CD4-positive, CD25-positive, alpha-beta regulatory T cell (primary cell): ENCODE measurements around the gene WDR89. TPM values are rescaled to one million over a fixed set of nuclear protein-coding genes. Genes with fewer than 3 reads are reported as not detected.
"Not testable (repeated sequence)": the region's sequence is repeated elsewhere in the genome, so short reads cannot be mapped to it uniquely, and the experiment has no call there.

ENCODE experiments used
- ATAC-seq, 2 donors: fragments of 150-1000 bp; cut with Tn5 transposase; one replicate each; pipeline ENCODE4 v1.10.0; 2021; ENCODE audit warnings: low read depth in 2 of 2, moderate number of reproducible peaks in 2 of 2, moderate library complexity in 1 of 2
- DNase-seq, 3 donors: peaks; one replicate each; pipeline versions ENCODE4 v3.0.0 to v3.0.0-alpha.2; 2012 to 2022; ENCODE audit warnings: mixed read lengths in 1 of 3
- H3K27ac ChIP-seq: one replicate; pipeline ENCODE4 v1.7.0; 2013; ENCODE audit warnings: mild to moderate bottlenecking, low read length; ENCODE audit not compliant: insufficient read depth, poor library complexity, severe bottlenecking
- H3K27me3 ChIP-seq: one replicate; pipeline ENCODE4 v1.7.0; 2013; ENCODE audit warnings: low read length; ENCODE audit not compliant: control insufficient read depth, insufficient read depth
- H3K36me3 ChIP-seq: one replicate; pipeline ENCODE4 v1.7.0; 2013; ENCODE audit warnings: mild to moderate bottlenecking, low read length, moderate library complexity; ENCODE audit not compliant: control insufficient read depth, insufficient read depth
- H3K4me1 ChIP-seq: 2 replicates; pipeline ENCODE4 v1.7.0; 2013; ENCODE audit warnings: mild to moderate bottlenecking, low read length; ENCODE audit not compliant: insufficient read depth, control insufficient read depth, poor library complexity, severe bottlenecking
- H3K4me3 ChIP-seq: one replicate; pipeline ENCODE4 v1.7.0; 2013; ENCODE audit warnings: low read depth, mild to moderate bottlenecking, low read length, moderate library complexity
- H3K9me3 ChIP-seq, 2 experiments: 1 replicate in 1 of 2; 2 replicates in 1 of 2; pipeline ENCODE4 v1.7.0; 2013; ENCODE audit warnings: low read length in 2 of 2, mild to moderate bottlenecking in 1 of 2, moderate library complexity in 1 of 2; ENCODE audit not compliant: control insufficient read depth in 2 of 2
- H3K27ac Mint-ChIP-seq, 3 donors: one replicate each; pipeline ENCODE4 v1.8.0; 2020 to 2022; ENCODE audit warnings: mild to moderate bottlenecking in 3 of 3, mixed read lengths in 3 of 3, moderate library complexity in 2 of 3
- H3K27me3 Mint-ChIP-seq: one replicate; pipeline ENCODE4 v1.8.0; 2022; ENCODE audit warnings: mild to moderate bottlenecking, mixed read lengths
- H3K36me3 Mint-ChIP-seq: one replicate; pipeline ENCODE4 v1.8.0; 2020; ENCODE audit warnings: mixed read lengths
- H3K4me1 Mint-ChIP-seq, 4 donors: one replicate each; pipeline ENCODE4 v1.8.0; 2020 to 2022; ENCODE audit warnings: mixed read lengths in 4 of 4, mild to moderate bottlenecking in 1 of 4
- H3K4me3 Mint-ChIP-seq, 4 donors: one replicate each; pipeline ENCODE4 v1.8.0; 2020 to 2022; ENCODE audit warnings: mild to moderate bottlenecking in 4 of 4, mixed read lengths in 4 of 4, moderate library complexity in 3 of 4
- H3K9me3 Mint-ChIP-seq, 7 donors: one replicate each; pipeline ENCODE4 v1.8.0; 2020 to 2022; ENCODE audit warnings: mixed read lengths in 7 of 7, mild to moderate bottlenecking in 3 of 7, moderate library complexity in 2 of 7
- polyA plus RNA-seq, 4 donors: library from polyadenylated mRNA; unstranded; fragments of 300-500 nt; fragmentation: Illumina TruSeq; gene quantifications; one replicate each; pipeline ENCODE4 v1.2.3, GENCODE V29; 2021
- total RNA-seq: library from RNA; stranded (reverse); gene quantifications from one replicate; pipeline ENCODE4 v1.2.3, GENCODE V29; 2022

The WDR89 gene
- total and polyA plus RNA-seq, 5 donors from 2014 or later = 14.6 to 21.5 (median 19.3) TPM

DNA sequence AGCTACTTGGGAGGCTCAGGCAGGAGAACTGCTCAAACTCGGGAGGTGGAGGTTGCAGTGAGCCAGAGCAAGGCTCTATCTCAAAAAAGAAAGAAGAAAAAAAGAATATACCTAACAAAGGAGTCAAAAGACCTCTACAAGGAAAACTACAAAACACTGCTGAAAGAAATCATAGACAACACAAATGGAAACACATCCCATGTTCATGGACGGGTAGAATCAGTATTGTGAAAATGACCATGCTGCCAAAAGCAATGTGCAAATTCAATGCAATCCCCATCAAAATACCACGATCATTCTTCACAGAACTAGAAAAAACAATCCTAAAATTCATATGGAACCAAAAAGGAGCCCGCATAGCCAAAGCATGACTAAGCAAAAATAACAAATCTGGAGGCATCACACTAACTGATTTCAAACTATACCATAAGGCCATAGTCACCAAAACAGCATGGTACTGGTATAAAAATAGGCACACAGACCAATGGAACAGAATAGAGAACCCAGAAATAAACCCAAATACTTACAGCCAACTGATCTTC is 5.5 kb downstream of the WDR89 start:
- peaks cover 41% of the 10 kb centered on the region for H3K36me3 Mint-ChIP-seq
- peak overlapping the region in 2 of 3 donors; percentile 67 to 77 for H3K27ac Mint-ChIP-seq
- DNase-seq, H3K27ac ChIP-seq, H3K36me3 ChIP-seq, H3K27me3 Mint-ChIP-seq, H3K27me3 ChIP-seq, H3K9me3 ChIP-seq, H3K4me3 ChIP-seq, ATAC-seq: not testable (repeated sequence)
- peak overlapping the region in 2 of 4 donors; percentile 19 to 63 for H3K4me3 Mint-ChIP-seq
- H3K4me1 ChIP-seq = peaks cover 33% of the 10 kb centered on the region
- peaks cover 12 to 79% (median 44%) of the 10 kb centered on the region in 4 donors for H3K4me1 Mint-ChIP-seq
- H3K9me3 Mint-ChIP-seq = peaks cover 0 to 21% (median 1%) of the 10 kb centered on the region in 7 donors

GRCh38 chr14:63633801-63634200 is 7.9 kb downstream of the WDR89 start:
- Histone ChIP-seq H3K27me3 (no peaks in the 10 kb centered on the region), H3K27ac (no peak overlapping the region), H3K4me1 (peaks cover 16% of the 10 kb centered on the region), H3K9me3 (no peaks in the 10 kb centered on the region), H3K4me3 (no peak overlapping the region), H3K36me3 (peaks cover 3% of the 10 kb centered on the region)
- H3K4me1 Mint-ChIP-seq = peaks cover 20 to 73% (median 38%) of the 10 kb centered on the region in 4 donors
- DNase-seq (no peak), ATAC-seq (no peak)
- no peaks in the 10 kb centered on the region for H3K27me3 Mint-ChIP-seq
- peaks cover 0 to 21% (median 1%) of the 10 kb centered on the region in 7 donors for H3K9me3 Mint-ChIP-seq
- no peak overlapping the region for H3K27ac Mint-ChIP-seq
- H3K4me3 Mint-ChIP-seq = no peak overlapping the region
- peaks cover 39% of the 10 kb centered on the region for H3K36me3 Mint-ChIP-seq

- no peaks in the 10 kb centered on the region for H3K27me3 ChIP-seq
- no peak overlapping the region for H3K4me3 ChIP-seq
- Mint-ChIP-seq H3K9me3 (peaks cover 0 to 21% (median 1%) of the 10 kb centered on the region in 7 donors), H3K27ac (no peak overlapping the region), H3K4me1 (peaks cover 17 to 68% (median 34%) of the 10 kb centered on the region in 4 donors), H3K27me3 (no peaks in the 10 kb centered on the region), H3K4me3 (no peak overlapping the region), H3K36me3 (peaks cover 36% of the 10 kb centered on the region)
- H3K4me1 ChIP-seq = peaks cover 9% of the 10 kb centered on the region
- ATAC-seq = peak; percentile 78 to 86
- peak in 2 of 3 donors; percentile 66 to 73 for DNase-seq
- no peaks in the 10 kb centered on the region for H3K9me3 ChIP-seq
- no peak overlapping the region for H3K27ac ChIP-seq
- peaks cover 7% of the 10 kb centered on the region for H3K36me3 ChIP-seq
Observed at GRCh38 chr14:63632932-63633514, 8.6 kb downstream of the WDR89 start.

DNA sequence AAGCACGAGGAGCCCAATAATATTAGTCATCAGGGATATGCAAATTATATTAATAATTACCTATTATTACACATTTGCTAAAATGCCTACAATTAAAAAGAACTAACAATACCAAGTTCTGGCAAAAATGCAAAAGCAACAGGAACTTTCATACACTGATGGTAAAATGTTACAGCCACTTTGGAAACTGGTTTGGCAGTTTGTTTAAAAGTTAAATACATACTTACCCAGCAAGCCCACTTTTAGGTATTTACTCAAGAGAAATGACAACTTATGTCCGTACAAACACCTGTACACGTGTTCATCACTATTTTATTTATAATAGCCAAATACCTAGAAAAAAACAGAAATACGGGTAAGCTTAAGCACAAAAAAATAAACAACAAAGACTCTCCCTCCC is 17.0 kb downstream of the WDR89 start:
- peaks cover 33 to 56% (median 35%) of the 10 kb centered on the region in 4 donors for H3K4me1 Mint-ChIP-seq
- H3K27ac Mint-ChIP-seq = no peak overlapping the region
- Histone ChIP-seq H3K27me3 (no peaks in the 10 kb centered on the region), H3K36me3 (peaks cover 37% of the 10 kb centered on the region), H3K4me3 (no peak overlapping the region), H3K4me1 (no peaks in the 10 kb centered on the region), H3K27ac (no peak overlapping the region), H3K9me3 (no peaks in the 10 kb centered on the region)
- DNase-seq = no peak
- H3K9me3 Mint-ChIP-seq = no peaks in the 10 kb centered on the region
- H3K4me3 Mint-ChIP-seq = peak overlapping the region in 1 of 4 donors; percentile 10
- H3K36me3 Mint-ChIP-seq = peaks cover 31% of the 10 kb centered on the region
- no peak for ATAC-seq
- H3K27me3 Mint-ChIP-seq = no peaks in the 10 kb centered on the region

DNA sequence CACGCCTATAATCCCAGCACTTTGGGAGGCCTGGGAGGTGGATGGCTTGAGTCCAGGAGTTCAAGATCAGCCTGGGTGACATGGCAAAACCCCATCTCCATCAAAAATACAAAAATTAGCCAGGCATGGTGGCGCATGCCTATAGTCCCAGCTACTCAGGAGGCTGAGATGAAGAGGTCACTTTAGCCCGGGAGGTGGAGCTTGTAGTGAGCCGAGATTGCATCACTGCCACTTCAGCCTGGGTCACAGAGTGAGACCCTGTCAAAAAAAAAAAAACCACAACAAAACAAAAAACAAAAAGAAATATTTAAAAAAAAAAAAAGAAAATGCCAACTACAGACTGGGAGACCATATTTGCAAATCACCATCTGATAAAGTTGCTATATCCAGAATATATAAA is 17.5 kb downstream of the WDR89 start:
- H3K27me3 ChIP-seq = no peaks in the 10 kb centered on the region
- DNase-seq (no peak), ATAC-seq (no peak)
- Mint-ChIP-seq H3K4me1 (peaks cover 30 to 57% (median 35%) of the 10 kb centered on the region in 4 donors), H3K9me3 (no peaks in the 10 kb centered on the region), H3K27ac (no peak overlapping the region), H3K4me3 (no peak overlapping the region), H3K27me3 (no peaks in the 10 kb centered on the region), H3K36me3 (peaks cover 30% of the 10 kb centered on the region)
- H3K36me3 ChIP-seq = peaks cover 38% of the 10 kb centered on the region
- H3K27ac ChIP-seq = no peak overlapping the region
- H3K4me3 ChIP-seq = no peak overlapping the region
- no peaks in the 10 kb centered on the region for H3K9me3 ChIP-seq
- peaks cover under 1% of the 10 kb centered on the region for H3K4me1 ChIP-seq

DNA sequence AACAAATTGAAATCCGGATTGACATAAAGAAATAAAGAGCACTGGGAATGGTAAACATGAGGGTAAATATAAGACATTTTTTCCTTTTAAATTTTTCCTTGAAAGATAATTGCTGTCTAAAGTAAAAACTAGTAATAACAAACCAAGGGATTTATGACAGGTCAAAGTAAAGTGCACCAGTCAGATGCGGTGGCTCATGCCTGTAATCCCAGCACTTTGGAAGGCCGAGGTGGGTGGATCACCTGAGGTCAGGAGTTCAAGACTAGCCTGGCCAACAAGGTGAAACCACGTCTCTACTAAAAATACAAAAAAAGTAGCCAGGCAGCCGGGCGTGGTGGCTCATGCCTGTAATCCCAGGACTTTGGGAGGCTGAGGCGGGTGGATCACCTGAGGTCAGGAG is 19.7 kb downstream of the WDR89 start:
- not testable (repeated sequence) for H3K9me3 Mint-ChIP-seq, H3K27ac ChIP-seq, H3K27me3 Mint-ChIP-seq, H3K4me3 ChIP-seq, ATAC-seq, H3K9me3 ChIP-seq, H3K4me1 ChIP-seq, H3K27me3 ChIP-seq, DNase-seq
- peaks cover 27 to 63% (median 37%) of the 10 kb centered on the region in 4 donors for H3K4me1 Mint-ChIP-seq
- peaks cover 33% of the 10 kb centered on the region for H3K36me3 Mint-ChIP-seq
- H3K4me3 Mint-ChIP-seq = peak overlapping the region in 1 of 4 donors; percentile 48
- peak overlapping the region in 1 of 3 donors; percentile 60 for H3K27ac Mint-ChIP-seq
- peaks cover 38% of the 10 kb centered on the region for H3K36me3 ChIP-seq

- Mint-ChIP-seq H3K4me1 (peaks cover 30 to 57% (median 34%) of the 10 kb centered on the region in 4 donors), H3K4me3 (no peak overlapping the region), H3K36me3 (peaks cover 35% of the 10 kb centered on the region), H3K27me3 (no peaks in the 10 kb centered on the region), H3K27ac (peak overlapping the region in 1 of 3 donors; percentile 50), H3K9me3 (no peaks in the 10 kb centered on the region)
- H3K36me3 ChIP-seq = peaks cover 29% of the 10 kb centered on the region
- peaks cover 4% of the 10 kb centered on the region for H3K4me1 ChIP-seq
- H3K27me3 ChIP-seq = no peaks in the 10 kb centered on the region
- H3K4me3 ChIP-seq = no peak overlapping the region
- no peak overlapping the region for H3K27ac ChIP-seq
- no peak for ATAC-seq
- no peak for DNase-seq
- H3K9me3 ChIP-seq = no peaks in the 10 kb centered on the region
Observed at GRCh38 chr14:63616015-63616414, 25.7 kb downstream of the WDR89 start.
